Panc1 (cell line): ENCODE results near the gene KAZN.

ENCODE experiments used
- CTCF ChIP-seq: fragments of 450-650 bp; IDR thresholded peaks from 2 replicates; pipeline ENCODE4 v1.5.1; 2017; ENCODE audit warnings: mild to moderate bottlenecking
- TCF7L2 ChIP-seq: IDR thresholded peaks from 2 replicates; pipeline ENCODE4 v1.6.1; 2011; ENCODE audit warnings: mild to moderate bottlenecking, low read depth, low read length, inconsistent platforms

DNA sequence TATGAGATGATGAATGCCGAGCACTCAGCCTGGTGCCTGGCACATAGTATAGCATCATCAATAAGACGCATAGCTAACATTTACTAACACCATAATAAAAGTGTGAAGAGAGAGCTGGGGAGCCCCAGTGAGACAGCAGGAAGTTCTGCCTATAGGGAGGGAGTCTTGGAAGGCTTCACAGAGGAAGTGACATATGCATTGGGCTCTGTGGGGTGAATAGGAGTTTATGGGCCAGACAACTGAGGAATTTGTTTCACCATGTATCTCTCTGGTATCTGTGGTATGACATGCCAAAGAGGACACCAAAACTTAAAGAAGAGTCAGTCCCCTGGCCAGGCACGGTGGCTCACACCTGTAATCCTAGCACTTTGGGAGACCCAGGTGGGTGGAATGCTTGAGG, 436.8 kb downstream of the KAZN start:
- TF ChIP-seq CTCF (no peak), TCF7L2 (no peak)
